ENCODE data around the gene EMC8.

The EMC8 gene

DNA sequence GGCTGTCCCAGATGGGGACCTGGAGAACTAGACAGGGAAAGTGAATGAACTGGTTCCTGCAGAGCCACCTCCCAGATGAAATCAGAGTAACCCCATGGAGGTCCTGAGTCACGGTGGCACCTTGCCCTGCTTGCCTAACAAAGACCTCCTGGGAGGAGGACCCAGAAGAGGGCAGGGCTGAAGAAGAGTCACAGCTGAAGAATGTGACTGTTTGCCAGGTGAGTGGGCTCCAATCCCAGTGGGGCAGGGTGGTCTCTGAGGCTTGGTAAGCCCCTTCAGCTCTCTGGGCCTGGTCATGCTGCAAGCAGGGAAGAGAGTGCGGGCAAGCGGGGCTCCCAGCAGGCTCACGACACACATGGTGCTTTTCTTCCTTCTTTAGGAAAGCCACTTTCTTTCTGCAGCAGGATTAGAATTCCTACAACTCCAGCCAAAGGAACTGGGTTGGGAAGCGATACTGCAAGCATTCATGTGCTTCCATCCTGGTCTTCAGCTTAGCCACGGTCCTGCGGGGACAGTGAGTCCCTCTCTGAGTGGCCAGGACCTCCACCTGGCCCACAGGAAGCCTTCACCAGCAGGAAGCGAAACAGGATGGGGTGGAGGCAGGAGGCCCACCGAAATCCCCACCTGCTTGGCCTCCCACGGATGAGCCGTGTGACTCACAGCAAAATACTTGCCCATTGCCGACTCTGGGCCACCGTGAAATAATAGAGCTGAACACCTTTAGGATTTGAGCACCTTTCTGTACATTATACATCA lies 52.7 kb downstream of the EMC8 start:
- TF ChIP-seq, protein P1, sequence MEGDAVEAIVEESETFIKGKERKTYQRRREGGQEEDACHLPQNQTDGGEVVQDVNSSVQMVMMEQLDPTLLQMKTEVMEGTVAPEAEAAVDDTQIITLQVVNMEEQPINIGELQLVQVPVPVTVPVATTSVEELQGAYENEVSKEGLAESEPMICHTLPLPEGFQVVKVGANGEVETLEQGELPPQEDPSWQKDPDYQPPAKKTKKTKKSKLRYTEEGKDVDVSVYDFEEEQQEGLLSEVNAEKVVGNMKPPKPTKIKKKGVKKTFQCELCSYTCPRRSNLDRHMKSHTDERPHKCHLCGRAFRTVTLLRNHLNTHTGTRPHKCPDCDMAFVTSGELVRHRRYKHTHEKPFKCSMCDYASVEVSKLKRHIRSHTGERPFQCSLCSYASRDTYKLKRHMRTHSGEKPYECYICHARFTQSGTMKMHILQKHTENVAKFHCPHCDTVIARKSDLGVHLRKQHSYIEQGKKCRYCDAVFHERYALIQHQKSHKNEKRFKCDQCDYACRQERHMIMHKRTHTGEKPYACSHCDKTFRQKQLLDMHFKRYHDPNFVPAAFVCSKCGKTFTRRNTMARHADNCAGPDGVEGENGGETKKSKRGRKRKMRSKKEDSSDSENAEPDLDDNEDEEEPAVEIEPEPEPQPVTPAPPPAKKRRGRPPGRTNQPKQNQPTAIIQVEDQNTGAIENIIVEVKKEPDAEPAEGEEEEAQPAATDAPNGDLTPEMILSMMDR (conservative IDR thresholded peaks at IDR 0.05): no peak
- no peak for TF ChIP-seq ZFX (IDR thresholded peaks at IDR 0.05)
- no peak overlapping the region for H3K27ac ChIP-seq

DNA sequence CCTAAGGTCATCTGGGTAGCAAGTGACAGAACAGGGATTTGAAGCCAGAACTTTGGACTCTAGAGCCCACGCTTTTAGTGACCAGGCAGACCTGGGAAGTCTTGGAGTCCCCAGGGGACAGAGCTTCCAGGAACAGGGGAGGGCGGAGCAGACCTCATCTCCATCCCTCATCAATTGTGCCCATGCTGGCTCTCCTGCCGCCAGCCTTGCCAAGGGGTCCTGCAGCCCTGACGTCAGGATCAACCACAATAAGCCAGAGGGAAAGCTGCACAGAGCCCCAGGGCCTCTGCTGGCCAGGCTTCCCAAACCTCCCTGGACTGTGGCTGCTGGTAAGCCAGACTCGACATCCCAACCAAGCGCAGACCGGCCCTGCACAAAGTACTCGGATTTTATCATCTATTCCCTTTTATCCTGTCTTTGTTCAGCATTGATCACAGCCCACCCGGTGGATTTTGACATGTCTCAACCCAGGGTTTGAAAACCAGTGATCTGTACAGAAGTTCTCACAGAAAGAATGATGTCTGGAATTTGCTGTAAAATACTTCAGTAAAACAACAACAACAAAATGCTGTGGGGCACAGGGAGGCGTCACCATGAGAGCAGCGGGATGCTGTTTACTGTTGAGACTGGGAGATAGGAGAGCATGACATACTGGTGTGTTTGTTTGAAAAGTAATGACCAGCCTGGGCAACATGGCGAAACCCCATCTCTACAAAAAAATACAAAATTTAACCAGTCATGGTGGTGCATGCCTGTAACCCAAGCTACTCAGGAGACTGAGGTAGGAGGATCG lies 60.2 kb downstream of the EMC8 start:
- TF ChIP-seq, protein P1 (conservative IDR thresholded peaks at IDR 0.05): no peak
- no peak for TF ChIP-seq ZFX (IDR thresholded peaks at IDR 0.05)
- no peak overlapping the region for H3K27ac ChIP-seq

DNA sequence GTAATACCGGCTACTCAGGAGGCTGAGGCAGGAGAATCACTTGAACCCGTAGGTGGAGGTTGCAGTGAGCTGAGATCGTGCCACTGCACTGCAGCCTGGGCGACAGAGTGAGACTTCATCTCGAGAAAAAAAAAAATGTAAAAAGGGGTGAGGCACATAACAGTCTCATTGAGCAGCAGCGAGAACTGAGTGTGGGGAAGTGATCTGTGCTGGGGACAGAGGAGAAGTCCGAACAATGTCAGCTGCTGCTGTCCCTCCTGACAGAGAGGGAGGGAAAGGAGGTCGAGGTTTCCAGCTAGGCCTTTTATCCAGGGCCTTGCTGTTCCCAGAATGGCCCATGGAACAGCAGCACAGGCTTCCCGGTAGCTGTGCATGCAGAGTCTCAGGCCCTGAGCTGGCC lies 62.4 kb downstream of the EMC8 start:
- no peak for TF ChIP-seq ZFX (IDR thresholded peaks at IDR 0.05)
- no peak overlapping the region for H3K27ac ChIP-seq

DNA sequence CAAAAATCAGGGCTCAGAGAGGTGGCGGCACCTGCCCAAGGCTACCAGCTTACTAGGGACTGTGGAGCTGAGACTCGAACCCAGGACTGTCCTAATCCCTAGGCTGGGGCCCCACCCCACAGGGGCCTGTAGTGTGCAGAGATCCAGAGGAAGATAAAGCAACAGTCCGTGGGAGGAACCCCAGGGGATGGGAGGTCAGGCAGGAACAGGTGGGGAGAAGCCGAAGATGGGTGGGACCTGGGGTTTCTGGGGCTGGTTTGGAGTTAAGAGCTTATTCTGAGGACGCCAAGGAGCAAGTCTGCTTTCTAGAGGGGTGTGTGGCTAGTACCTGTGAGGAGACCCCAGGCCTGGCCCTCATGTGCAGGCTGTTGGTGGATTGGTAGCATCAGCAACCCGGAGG lies 63.4 kb downstream of the EMC8 start:
- TF ChIP-seq, protein P1 (conservative IDR thresholded peaks at IDR 0.05): no peak
- no peak for TF ChIP-seq ZFX (IDR thresholded peaks at IDR 0.05)
- H3K27ac ChIP-seq: no peak overlapping the region

DNA sequence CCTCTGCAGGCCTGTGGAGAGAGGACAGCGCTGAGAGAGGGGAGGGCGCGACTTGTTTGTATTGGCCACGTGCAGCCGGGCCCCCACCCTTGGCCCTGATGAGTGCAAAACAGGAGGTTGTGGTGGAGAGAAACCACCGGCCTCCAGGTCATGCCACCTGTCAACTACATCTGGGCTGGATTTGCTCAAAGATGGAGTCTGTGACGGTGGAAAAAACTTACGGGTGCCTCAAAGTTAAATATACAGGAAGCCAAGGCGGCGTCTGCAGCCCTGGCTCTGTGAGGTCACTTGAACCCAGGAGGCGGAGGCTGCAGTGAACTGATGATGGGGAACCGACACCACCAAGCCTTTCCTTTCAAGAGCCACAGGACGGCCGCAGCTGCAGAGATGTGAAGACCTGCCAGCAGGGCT lies 64.1 kb downstream of the EMC8 start:
- H3K27ac ChIP-seq: no peak overlapping the region
- TF ChIP-seq, protein P1 (conservative IDR thresholded peaks at IDR 0.05): no peak
- no peak for TF ChIP-seq ZFX (IDR thresholded peaks at IDR 0.05)

DNA sequence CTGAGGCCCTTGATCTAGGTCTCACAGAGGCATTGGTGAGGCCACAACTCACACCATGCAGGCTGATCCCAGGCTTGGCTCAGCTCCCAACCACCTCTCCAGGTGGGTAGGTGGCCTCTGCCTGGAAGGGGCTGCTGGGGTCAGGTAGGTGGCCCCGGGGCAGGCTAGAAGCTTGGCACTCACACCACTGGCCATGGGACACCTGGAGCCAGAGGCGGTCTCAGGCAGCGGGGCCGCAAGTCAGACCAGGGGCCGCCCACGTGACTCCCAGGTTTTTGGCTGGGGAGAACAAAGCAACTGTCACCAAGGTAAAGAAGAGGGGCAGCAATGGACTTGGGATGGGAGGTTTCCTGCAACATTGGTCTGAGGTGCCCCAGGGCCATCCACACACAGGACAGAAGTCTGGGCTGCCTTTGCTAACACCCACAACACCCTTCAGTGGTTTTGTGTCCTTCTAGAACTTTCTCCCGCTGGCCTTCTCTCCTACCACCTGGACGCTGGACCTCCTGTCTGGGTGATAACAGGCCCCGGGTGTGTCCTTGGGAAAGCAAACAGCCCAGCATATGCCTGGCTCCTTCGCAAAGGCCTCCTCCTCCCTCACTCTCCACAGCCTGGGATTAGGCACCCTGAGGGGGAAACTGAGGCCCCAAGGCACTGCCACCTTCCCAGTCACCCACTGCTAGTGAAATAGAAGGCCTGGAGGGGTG lies 64.9 kb downstream of the EMC8 start:
- TF ChIP-seq, protein P1 (conservative IDR thresholded peaks at IDR 0.05): no peak
- no peak for TF ChIP-seq ZFX (IDR thresholded peaks at IDR 0.05)
- no peak overlapping the region for H3K27ac ChIP-seq

DNA sequence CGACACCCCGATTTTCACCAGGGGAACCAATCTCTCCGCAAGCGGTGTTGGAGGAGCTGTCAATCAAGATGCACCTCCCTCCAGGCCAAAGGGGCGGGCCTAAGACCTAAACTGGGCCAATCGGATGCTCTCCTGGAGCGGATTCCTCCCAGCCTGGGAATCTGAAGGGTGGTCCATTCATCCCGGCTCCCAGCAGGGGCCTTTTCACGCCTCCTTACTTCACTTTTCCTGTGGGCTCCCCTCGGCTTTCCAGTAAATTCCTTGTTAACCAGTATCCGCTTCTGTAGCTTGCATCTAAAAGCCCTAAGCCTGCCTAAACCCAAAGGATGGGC lies 65.5 kb downstream of the EMC8 start:
- H3K27ac ChIP-seq: no peak overlapping the region
- TF ChIP-seq, protein P1 (conservative IDR thresholded peaks at IDR 0.05): no peak
